Body of pancreas (tissue), 4 donors: Measurements from ENCODE around the gene KRTAP10-2. TPM values are rescaled to one million over a fixed set of nuclear protein-coding genes. Genes with fewer than 3 reads are reported as not detected.

Experiments
- ATAC-seq: fragments of 150-250 bp; one replicate; pipeline ENCODE4 v1.9.1; 2016
- DNase-seq, 4 donors: peaks; one replicate each; pipeline ENCODE4 v3.0.0-alpha.2; 2019
- H3K27ac ChIP-seq, 4 donors: fragments of 200-600 bp; sonication (generic); 1 replicate in 3 of 4; 2 replicates in 1 of 4; pipeline versions ENCODE4 v1.5.1 to v1.6.1; 2016 to 2019; ENCODE audit warnings: mild to moderate bottlenecking in 1 of 4, mixed read lengths in 1 of 4, moderate library complexity in 1 of 4
- H3K27me3 ChIP-seq, 2 donors: fragments of 200-600 bp; sonication (generic); one replicate each; pipeline ENCODE4 v1.6.0; 2016; ENCODE audit warnings: mild to moderate bottlenecking in 1 of 2
- H3K36me3 ChIP-seq, 2 donors: fragments of 200-600 bp; sonication (generic); replicated peaks in 1 of 2; 2 replicates each; pipeline ENCODE4 v1.5.1; 2016; ENCODE audit warnings: low read depth in 2 of 2; ENCODE audit not compliant: insufficient read depth in 1 of 2
- H3K4me1 ChIP-seq: fragments of 200-600 bp; sonication (generic); one replicate; pipeline ENCODE4 v1.6.0; 2016
- H3K4me3 ChIP-seq, 2 donors: fragments of 200-600 bp; sonication (generic); 1 replicate in 1 of 2; 2 replicates in 1 of 2; pipeline ENCODE4 v1.5.1; 2016 to 2019
- H3K9me3 ChIP-seq, 3 donors: fragments of 200-600 bp; sonication (generic); 1 replicate in 2 of 3; 2 replicates in 1 of 3; pipeline ENCODE4 v1.5.1; 2016
- CTCF ChIP-seq, 7 experiments: fragments of 450-650 bp in 4 of 7; fragments of 200-600 bp in 3 of 7; sonication (generic) in 3 of 7; IDR thresholded peaks; one replicate each; pipeline ENCODE4 v1.5.1; 2016 to 2019; ENCODE audit warnings: antibody characterized with exemption in 7 of 7
- POLR2A ChIP-seq, 3 donors: fragments of 450-650 bp; IDR thresholded peaks; one replicate each; pipeline ENCODE4 v1.6.1; 2016; ENCODE audit warnings: antibody characterized with exemption in 3 of 3, mild to moderate bottlenecking in 2 of 3
- WGBS, 2 donors: methylation state at CpG; one replicate each; pipeline ENCODE4 v1.1.5; 2017; 5-methylcytosine and 5-hydroxymethylcytosine counted together
- intact Hi-C: fragments of 100-400 bp; cut with DNase I; formaldehyde crosslinking; loops from one replicate; pipeline ENCODE4 v1.15.1; 2023
- total RNA-seq, 2 donors: library from RNA; depleted of rRNA; stranded (reverse); fragments of >200 nt; gene quantifications; one replicate each; pipeline ENCODE4 v1.1.0, GENCODE V29; 2016

The KRTAP10-2 gene
- total RNA-seq, 2 donors from 2014 or later = not detected

DNA sequence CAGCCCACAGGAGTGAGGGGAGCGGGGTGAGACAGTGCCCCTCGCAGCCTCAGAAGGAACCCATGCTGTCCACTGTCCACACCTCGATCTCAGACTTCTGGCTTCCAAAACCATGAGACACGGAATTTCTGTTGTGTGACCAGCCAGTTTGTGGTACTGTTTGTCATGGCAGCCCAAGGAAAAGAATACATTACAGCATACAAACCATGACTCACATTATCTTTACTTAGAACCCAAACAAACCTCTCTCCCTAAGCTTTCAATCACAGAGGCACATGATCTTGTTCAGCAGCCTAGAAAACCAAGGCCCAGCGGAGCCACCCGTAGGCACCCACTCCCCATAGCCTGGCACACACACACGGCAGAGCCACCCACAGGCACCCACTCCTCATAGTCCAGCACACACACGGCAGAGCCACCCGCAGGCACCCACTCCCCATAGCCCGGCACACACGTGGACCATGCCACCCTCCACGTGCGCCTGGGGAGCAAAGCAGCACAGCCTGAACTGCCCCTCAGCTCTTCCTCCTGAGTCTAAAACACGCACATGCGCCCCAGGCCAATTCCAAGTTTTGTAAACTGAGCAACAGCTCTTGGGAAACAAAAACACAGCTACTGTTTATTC lies 21.8 kb upstream of the KRTAP10-2 start:
- DNase-seq = no peak
- ATAC-seq = no peak
- TF ChIP-seq POLR2A (IDR thresholded peaks at IDR 0.05) (no peak), CTCF (IDR thresholded peaks at IDR 0.05) (no peak)
- Histone ChIP-seq H3K36me3 (no peaks in the 10 kb centered on the region), H3K27ac (no peak overlapping the region), H3K4me3 (no peak overlapping the region), H3K27me3 (peaks cover 0 to 4% of the 10 kb centered on the region in 2 donors), H3K9me3 (peaks cover 0 to 3% (median 0%) of the 10 kb centered on the region in 3 donors), H3K4me1 (no peaks in the 10 kb centered on the region)
- intact Hi-C loops = no loop called here
- WGBS, 2 donors = 45 to 69% methylated on average over 6 to 15 of the region's 15 CpGs

- DNase-seq = no peak
- no peak for ATAC-seq
- TF ChIP-seq CTCF (IDR thresholded peaks at IDR 0.05) = no peak
- TF ChIP-seq POLR2A (IDR thresholded peaks at IDR 0.05) = no peak
- H3K9me3 ChIP-seq = no peaks in the 10 kb centered on the region
- H3K4me1 ChIP-seq = no peaks in the 10 kb centered on the region
- H3K36me3 ChIP-seq = no peaks in the 10 kb centered on the region
- no peak overlapping the region for H3K4me3 ChIP-seq
- no peak overlapping the region for H3K27ac ChIP-seq
- intact Hi-C loops = no loop called here
- WGBS, 2 donors = 88 to 92% methylated on average over 32 to 40 of the region's 40 CpGs
- peaks cover 0 to 4% of the 10 kb centered on the region in 2 donors for H3K27me3 ChIP-seq
These were observed 20.8 kb upstream of the KRTAP10-2 start for GRCh38 chr21:44571844-44572782.

- Histone ChIP-seq H3K27ac (no peak overlapping the region), H3K4me1 (no peaks in the 10 kb centered on the region), H3K27me3 (peaks cover 0 to 4% of the 10 kb centered on the region in 2 donors), H3K36me3 (no peaks in the 10 kb centered on the region), H3K9me3 (no peaks in the 10 kb centered on the region), H3K4me3 (no peak overlapping the region)
- WGBS, 2 donors = 64 to 66% methylated on average over 3 to 4 of the region's 4 CpGs
- TF ChIP-seq CTCF (IDR thresholded peaks at IDR 0.05) (no peak), POLR2A (IDR thresholded peaks at IDR 0.05) (no peak)
- ATAC-seq (no peak), DNase-seq (no peak)
- intact Hi-C loops = no loop called here
These were observed 20.0 kb upstream of the KRTAP10-2 start for GRCh38 chr21:44571296-44571695.

DNA sequence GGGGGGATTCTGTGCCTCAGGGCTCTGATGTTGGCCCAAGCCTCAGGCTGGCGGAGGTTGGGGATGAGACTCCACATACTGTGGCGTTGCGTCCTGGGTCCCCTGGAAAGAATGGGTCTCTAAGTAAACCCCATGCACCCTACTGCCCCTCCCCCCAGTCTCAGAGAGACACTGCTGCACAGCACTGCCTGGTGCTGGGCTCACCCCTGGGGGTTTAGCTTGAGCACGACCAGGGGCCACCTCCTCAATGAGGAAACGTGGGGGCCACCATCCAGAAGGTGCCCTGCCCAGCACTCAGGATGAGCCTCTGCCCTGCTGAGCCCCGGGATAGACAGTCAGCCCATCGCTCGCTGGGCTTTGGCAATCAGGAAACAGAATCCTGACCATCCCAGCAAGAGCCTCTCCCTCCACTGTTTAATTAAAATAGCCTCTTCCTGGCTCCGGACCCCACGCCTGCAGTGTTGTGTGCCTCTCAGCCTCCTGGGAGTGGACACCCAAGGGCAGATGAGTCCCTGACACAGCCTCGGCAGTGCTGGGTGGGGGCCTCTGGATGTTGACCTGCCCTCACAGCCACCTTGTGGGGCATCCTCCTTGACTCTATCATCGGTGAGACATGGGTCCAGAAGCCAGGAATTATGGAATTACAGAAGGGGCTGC lies 18.7 kb upstream of the KRTAP10-2 start:
- Histone ChIP-seq H3K4me1 (no peaks in the 10 kb centered on the region), H3K9me3 (no peaks in the 10 kb centered on the region), H3K4me3 (no peak overlapping the region), H3K36me3 (no peaks in the 10 kb centered on the region), H3K27ac (no peak overlapping the region), H3K27me3 (peaks cover 0 to 4% of the 10 kb centered on the region in 2 donors)
- WGBS, 2 donors = 71 to 75% methylated on average over 12 of the region's 12 CpGs
- DNase-seq = no peak
- TF ChIP-seq CTCF (IDR thresholded peaks at IDR 0.05) = no peak
- TF ChIP-seq POLR2A (IDR thresholded peaks at IDR 0.05) = no peak
- intact Hi-C loops = no loop called here
- ATAC-seq = no peak
